ENCODE results near the gene DOK7. TPM values are rescaled to one million over a fixed set of nuclear protein-coding genes. Genes with fewer than 3 reads are reported as not detected.

DOK7 gene, protein sequence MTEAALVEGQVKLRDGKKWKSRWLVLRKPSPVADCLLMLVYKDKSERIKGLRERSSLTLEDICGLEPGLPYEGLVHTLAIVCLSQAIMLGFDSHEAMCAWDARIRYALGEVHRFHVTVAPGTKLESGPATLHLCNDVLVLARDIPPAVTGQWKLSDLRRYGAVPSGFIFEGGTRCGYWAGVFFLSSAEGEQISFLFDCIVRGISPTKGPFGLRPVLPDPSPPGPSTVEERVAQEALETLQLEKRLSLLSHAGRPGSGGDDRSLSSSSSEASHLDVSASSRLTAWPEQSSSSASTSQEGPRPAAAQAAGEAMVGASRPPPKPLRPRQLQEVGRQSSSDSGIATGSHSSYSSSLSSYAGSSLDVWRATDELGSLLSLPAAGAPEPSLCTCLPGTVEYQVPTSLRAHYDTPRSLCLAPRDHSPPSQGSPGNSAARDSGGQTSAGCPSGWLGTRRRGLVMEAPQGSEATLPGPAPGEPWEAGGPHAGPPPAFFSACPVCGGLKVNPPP
- total RNA-seq = not detected

GRCh38 chr4:3462790-3463415, at the start of gene DOK7:
Gene DOK7 (plus strand): TSS chr4:3463306. CDS start chr4:3463376, 70 bp downstream.
- CTCF ChIA-PET = no interaction called here
- intact Hi-C loops (cut with micrococcal nuclease) = no loop called here
- Mint-ChIP-seq H3K27me3 (ENCODE audit: low read depth) (peaks cover 20% of the 10 kb centered on the region), H3K4me1 (ENCODE audit: low read depth) (peaks cover 1% of the 10 kb centered on the region), H3K36me3 (ENCODE audit: low read depth) (no peaks in the 10 kb centered on the region), H3K27ac (no peak within 1 kb of the TSS), H3K4me3 (no peak within 1 kb of the TSS), H3K9me3 (peaks cover 2% of the 10 kb centered on the region)
- DNase-seq = no peak

GRCh38 chr4:3413675-3414420, 49.3 kb upstream of the DOK7 start:
- CTCF ChIA-PET = no interaction called here

GRCh38 chr4:3414421-3415279, 48.5 kb upstream of the DOK7 start:
- Mint-ChIP-seq H3K9me3 (no peaks in the 10 kb centered on the region), H3K4me3 (no peak overlapping the region), H3K36me3 (ENCODE audit: low read depth) (peaks cover 1% of the 10 kb centered on the region), H3K4me1 (ENCODE audit: low read depth) (no peaks in the 10 kb centered on the region), H3K27ac (no peak overlapping the region), H3K27me3 (ENCODE audit: low read depth) (no peaks in the 10 kb centered on the region)
- DNase-seq = no peak
- intact Hi-C loops (cut with micrococcal nuclease) = no loop called here
- CTCF ChIA-PET = no interaction called here

More at GRCh38 chr4:3413675-3414420, 49.3 kb upstream of the DOK7 start:
- Mint-ChIP-seq H3K4me3 (no peak overlapping the region), H3K36me3 (ENCODE audit: low read depth) (peaks cover 1% of the 10 kb centered on the region), H3K27ac (no peak overlapping the region), H3K27me3 (ENCODE audit: low read depth) (no peaks in the 10 kb centered on the region), H3K9me3 (no peaks in the 10 kb centered on the region), H3K4me1 (ENCODE audit: low read depth) (no peaks in the 10 kb centered on the region)
- intact Hi-C loops (cut with micrococcal nuclease) = no loop called here
- DNase-seq = no peak

- no peak overlapping the region for H3K27ac Mint-ChIP-seq
- H3K4me1 Mint-ChIP-seq (ENCODE audit: low read depth) = no peaks in the 10 kb centered on the region
- CTCF ChIA-PET = no interaction called here
- DNase-seq = no peak
- peaks cover 1% of the 10 kb centered on the region for H3K36me3 Mint-ChIP-seq (ENCODE audit: low read depth)
- intact Hi-C loops (cut with micrococcal nuclease) = no loop called here
- H3K9me3 Mint-ChIP-seq = no peaks in the 10 kb centered on the region
- no peaks in the 10 kb centered on the region for H3K27me3 Mint-ChIP-seq (ENCODE audit: low read depth)
- no peak overlapping the region for H3K4me3 Mint-ChIP-seq
Observed at GRCh38 chr4:3415471-3416141, 47.5 kb upstream of the DOK7 start.

- no peaks in the 10 kb centered on the region for H3K4me1 Mint-ChIP-seq (ENCODE audit: low read depth)
- DNase-seq = no peak
- CTCF ChIA-PET = no interaction called here
- no peak overlapping the region for H3K4me3 Mint-ChIP-seq
- intact Hi-C loops (cut with micrococcal nuclease) = no loop called here
- H3K36me3 Mint-ChIP-seq (ENCODE audit: low read depth) = peaks cover 1% of the 10 kb centered on the region
- no peaks in the 10 kb centered on the region for H3K27me3 Mint-ChIP-seq (ENCODE audit: low read depth)
- no peak overlapping the region for H3K27ac Mint-ChIP-seq
- H3K9me3 Mint-ChIP-seq = no peaks in the 10 kb centered on the region
Observed at GRCh38 chr4:3416270-3416669, 46.8 kb upstream of the DOK7 start.

- Mint-ChIP-seq H3K4me3 (no peak overlapping the region), H3K27ac (no peak overlapping the region), H3K4me1 (ENCODE audit: low read depth) (no peaks in the 10 kb centered on the region), H3K27me3 (ENCODE audit: low read depth) (no peaks in the 10 kb centered on the region), H3K9me3 (no peaks in the 10 kb centered on the region), H3K36me3 (ENCODE audit: low read depth) (peaks cover 1% of the 10 kb centered on the region)
- no peak for DNase-seq
- intact Hi-C loops (cut with micrococcal nuclease) = no loop called here
- CTCF ChIA-PET = no interaction called here
Observed at GRCh38 chr4:3416821-3417221, 46.3 kb upstream of the DOK7 start.

DNA sequence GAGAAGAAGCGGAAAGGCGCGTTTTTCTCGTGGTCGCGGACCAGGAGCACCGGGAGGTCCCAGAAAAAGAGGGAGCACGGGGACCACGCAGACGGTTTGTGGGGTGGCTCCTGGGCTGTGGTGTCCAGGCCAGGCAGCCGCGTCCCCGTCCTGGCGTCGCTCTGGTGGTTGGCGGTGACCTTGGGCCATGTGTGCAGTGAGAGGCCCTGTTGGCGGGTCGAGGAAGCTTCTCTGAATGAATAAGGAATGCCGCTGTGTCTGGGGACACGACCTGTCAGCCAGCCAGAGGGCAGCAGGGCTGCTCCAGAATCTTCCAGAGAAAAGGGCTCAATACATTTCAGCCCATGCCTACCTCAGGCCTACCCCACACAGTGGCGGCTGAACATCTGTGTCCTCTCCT, 45.7 kb upstream of the DOK7 start:
- H3K27ac Mint-ChIP-seq = no peak overlapping the region
- no peaks in the 10 kb centered on the region for H3K27me3 Mint-ChIP-seq (ENCODE audit: low read depth)
- DNase-seq = no peak
- no peaks in the 10 kb centered on the region for H3K4me1 Mint-ChIP-seq (ENCODE audit: low read depth)
- no peak overlapping the region for H3K4me3 Mint-ChIP-seq
- H3K36me3 Mint-ChIP-seq (ENCODE audit: low read depth) = peaks cover 1% of the 10 kb centered on the region
- H3K9me3 Mint-ChIP-seq = no peaks in the 10 kb centered on the region
- intact Hi-C loops (cut with micrococcal nuclease) = no loop called here
- CTCF ChIA-PET = interaction anchor here (0.6 kb wide), 1 partner anchor 389 kb away, joined by 5 read pairs; no protein-coding TSS in a partner anchor

- CTCF ChIA-PET = interaction anchor here (0.5 to 0.6 kb wide), 2 partner anchors 390 to 404 kb away, joined by 3 to 5 read pairs; no protein-coding TSS in a partner anchor
- DNase-seq = no peak
- Mint-ChIP-seq H3K4me1 (ENCODE audit: low read depth) (no peaks in the 10 kb centered on the region), H3K9me3 (no peaks in the 10 kb centered on the region), H3K36me3 (ENCODE audit: low read depth) (peaks cover 1% of the 10 kb centered on the region), H3K4me3 (no peak overlapping the region), H3K27me3 (ENCODE audit: low read depth) (no peaks in the 10 kb centered on the region), H3K27ac (no peak overlapping the region)
- intact Hi-C loops (cut with micrococcal nuclease) = no loop called here
Observed at GRCh38 chr4:3418029-3418762, 44.9 kb upstream of the DOK7 start.

DNA sequence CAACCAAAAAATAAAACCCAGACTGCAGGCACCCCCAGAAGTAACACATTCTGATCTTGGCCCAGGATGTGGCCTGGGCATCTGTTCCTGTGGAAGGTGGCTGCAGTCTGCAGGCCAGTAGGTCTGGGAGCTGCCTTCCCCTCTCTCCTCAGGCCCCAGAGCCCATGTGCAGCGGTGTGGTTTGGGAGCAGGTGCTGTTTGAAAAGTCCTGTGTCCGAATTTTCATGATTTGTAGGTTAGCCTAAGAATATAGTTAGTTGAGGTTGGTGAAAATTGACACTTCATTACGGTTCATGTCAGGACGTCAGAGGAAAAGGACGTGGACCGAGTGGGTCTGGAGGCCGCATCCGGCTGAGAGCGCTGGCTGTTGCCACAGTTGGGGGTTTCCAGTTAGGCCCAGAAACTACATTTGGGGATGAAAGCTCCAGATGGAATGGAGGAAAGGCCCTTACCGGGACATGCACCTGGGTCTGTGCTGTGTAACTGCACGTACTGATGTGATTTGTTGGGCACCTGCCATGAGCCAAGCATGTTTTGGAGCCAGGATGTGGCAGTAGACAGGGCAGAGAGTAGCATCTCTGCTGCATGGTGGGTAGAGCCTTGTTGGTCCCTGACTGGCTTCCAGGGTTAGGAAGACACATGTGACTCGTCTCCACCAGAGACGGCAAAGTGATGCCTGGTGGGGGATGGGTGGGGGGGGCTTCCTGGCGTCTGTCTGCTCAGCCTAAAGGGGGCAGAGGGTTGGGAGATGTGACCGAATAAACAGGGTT, 43.1 kb upstream of the DOK7 start:
- Mint-ChIP-seq H3K4me3 (no peak overlapping the region), H3K9me3 (no peaks in the 10 kb centered on the region), H3K27ac (no peak overlapping the region), H3K4me1 (ENCODE audit: low read depth) (no peaks in the 10 kb centered on the region), H3K27me3 (ENCODE audit: low read depth) (no peaks in the 10 kb centered on the region), H3K36me3 (ENCODE audit: low read depth) (peaks cover 1% of the 10 kb centered on the region)
- DNase-seq = no peak
- intact Hi-C loops (cut with micrococcal nuclease) = no loop called here
- CTCF ChIA-PET = no interaction called here

DNA sequence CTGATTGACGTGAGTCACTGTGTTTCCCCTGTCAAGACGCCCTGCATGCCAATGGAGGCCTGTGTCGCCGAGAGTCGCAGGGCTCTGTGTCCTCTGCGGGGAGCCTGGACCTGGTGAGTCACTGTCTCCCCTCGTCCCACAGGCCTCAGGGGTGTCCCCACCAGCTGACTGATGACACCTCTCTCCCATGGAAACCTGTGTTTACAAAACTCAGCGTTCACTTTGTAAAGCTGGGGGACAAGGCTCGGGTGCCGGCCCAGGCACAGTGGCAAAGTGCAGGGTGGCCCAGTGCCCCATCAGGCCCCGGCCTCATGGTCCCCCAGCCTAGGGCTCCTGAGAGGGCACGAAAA, 42.5 kb upstream of the DOK7 start:
- peaks cover 1% of the 10 kb centered on the region for H3K36me3 Mint-ChIP-seq (ENCODE audit: low read depth)
- H3K4me1 Mint-ChIP-seq (ENCODE audit: low read depth) = no peaks in the 10 kb centered on the region
- CTCF ChIA-PET = no interaction called here
- no peaks in the 10 kb centered on the region for H3K27me3 Mint-ChIP-seq (ENCODE audit: low read depth)
- H3K4me3 Mint-ChIP-seq = no peak overlapping the region
- H3K27ac Mint-ChIP-seq = no peak overlapping the region
- intact Hi-C loops (cut with micrococcal nuclease) = no loop called here
- H3K9me3 Mint-ChIP-seq = no peaks in the 10 kb centered on the region
- no peak for DNase-seq

- Mint-ChIP-seq H3K36me3 (ENCODE audit: low read depth) (peaks cover 1% of the 10 kb centered on the region), H3K4me3 (no peak overlapping the region), H3K27me3 (ENCODE audit: low read depth) (no peaks in the 10 kb centered on the region), H3K4me1 (ENCODE audit: low read depth) (no peaks in the 10 kb centered on the region), H3K27ac (no peak overlapping the region), H3K9me3 (no peaks in the 10 kb centered on the region)
- DNase-seq = no peak
- CTCF ChIA-PET = no interaction called here
- intact Hi-C loops (cut with micrococcal nuclease) = no loop called here
Observed at GRCh38 chr4:3420956-3421355, 42.1 kb upstream of the DOK7 start.

Data from activated naive CD4-positive, alpha-beta T cell treated with anti-CD3 and anti-CD28 coated beads for 36 hours (primary cell).